ENCODE data around the gene KIAA1191. TPM values are rescaled to one million over a fixed set of nuclear protein-coding genes. Genes with fewer than 3 reads are reported as not detected.
A peak's percentile ranks its signal among the peaks of the same experiment; 100 is the strongest.
"Not testable (repeated sequence)": the region's sequence is repeated elsewhere in the genome, so short reads cannot be mapped to it uniquely, and the experiment has no call there.

KIAA1191 gene
- 10 to 100 TPM; 77.7 to 78.4 TPM for total RNA-seq
- 10 to 100 TPM; 57.2 to 78.0 TPM for polyA plus RNA-seq
- long read RNA-seq, donor 1, transcript KIAA1191-201 (9 exons, 2,991 nt): major isoform, 36 of 107 reads
- long read RNA-seq, donor 1, transcript KIAA1191-210 (8 exons, 1,243 nt): minor isoform, 7 of 107 reads
- long read RNA-seq, donor 1, partial matches to known transcripts: 9 of 107 reads
- long read RNA-seq, donor 1, other reads (novel, unspliced or antisense): 47 of 107 reads
- long read RNA-seq, donor 2, transcript KIAA1191-210 (8 exons, 1,243 nt): minor isoform, 5 of 45 reads
- long read RNA-seq, donor 2, transcript KIAA1191-201 (9 exons, 2,991 nt): major isoform, 22 of 45 reads
- long read RNA-seq, donor 2, partial matches to known transcripts: 3 of 45 reads
- long read RNA-seq, donor 2, other reads (novel, unspliced or antisense): 12 of 45 reads

- peak within 1 kb of the TSS; percentile 46 to 75 for H3K4me3 ChIP-seq (ENCODE audit: low read length in 2 of 2)
- WGBS, 2 donors: 1% methylated on average over 54 to 56 of the region's 56 CpGs
- no peaks in the 10 kb centered on the region for H3K36me3 ChIP-seq (ENCODE audit: control insufficient read depth in 1 of 2, insufficient read depth in 2 of 2, low read length in 1 of 2)
- H3K27me3 ChIP-seq (ENCODE audit: control insufficient read depth in 1 of 2, insufficient read depth in 2 of 2, low read length in 1 of 2): no peaks in the 10 kb centered on the region
- intact Hi-C loops (cut with DNase I): no loop called here
- no peaks in the 10 kb centered on the region for H3K9me3 ChIP-seq (ENCODE audit: control insufficient read depth, low read length)
- DNase-seq: peak; percentile 98
- peak; percentile 98 for ATAC-seq (ENCODE audit: low FRiP score)
- H3K4me1 ChIP-seq (ENCODE audit: control insufficient read depth in 1 of 2, insufficient read depth in 2 of 2, low read length in 2 of 2): peaks cover 0 to 5% of the 10 kb centered on the region in 2 donors
- peak within 1 kb of the TSS in 1 of 2 donors; percentile 0 for H3K27ac ChIP-seq (ENCODE audit: low read depth in 1 of 2, low read length in 2 of 2)
Measured at GRCh38 chr5:176361437-176362232, at the start of gene KIAA1191. Gene KIAA1191, minus strand, starts transcription at chr5:176361764. Its CDS starts 2,256 bp downstream, at chr5:176359508.

GRCh38 chr5:176410486-176411180 lies 49.1 kb upstream of the KIAA1191 start:
- H3K36me3 ChIP-seq (ENCODE audit: control insufficient read depth in 1 of 2, insufficient read depth in 2 of 2, low read length in 1 of 2): peaks cover 0 to 2% of the 10 kb centered on the region in 2 donors
- no peaks in the 10 kb centered on the region for H3K27me3 ChIP-seq (ENCODE audit: control insufficient read depth in 1 of 2, insufficient read depth in 2 of 2, low read length in 1 of 2)
- intact Hi-C loops (cut with DNase I): loop anchor here (10.0 kb wide), 3 partner anchors 124 to 244 kb away; partner anchors contain the start of genes RNF44 (in 2 of the 2) and TSPAN17 (in 1 of the 2)
- no peaks in the 10 kb centered on the region for H3K9me3 ChIP-seq (ENCODE audit: control insufficient read depth, low read length)
- no peaks in the 10 kb centered on the region for H3K4me1 ChIP-seq (ENCODE audit: control insufficient read depth in 1 of 2, insufficient read depth in 2 of 2, low read length in 2 of 2)
- ATAC-seq (ENCODE audit: low FRiP score): no peak
- 90 to 92% methylated on average over 5 of the region's 5 CpGs for WGBS, 2 donors
- DNase-seq: no peak
- H3K27ac ChIP-seq (ENCODE audit: low read depth in 1 of 2, low read length in 2 of 2): no peak overlapping the region
- no peak overlapping the region for H3K4me3 ChIP-seq (ENCODE audit: low read length in 2 of 2)

- H3K4me1 ChIP-seq (ENCODE audit: control insufficient read depth in 1 of 2, insufficient read depth in 2 of 2, low read length in 2 of 2): no peaks in the 10 kb centered on the region
- no peaks in the 10 kb centered on the region for H3K27me3 ChIP-seq (ENCODE audit: control insufficient read depth in 1 of 2, insufficient read depth in 2 of 2, low read length in 1 of 2)
- peaks cover 0 to 2% of the 10 kb centered on the region in 2 donors for H3K36me3 ChIP-seq (ENCODE audit: control insufficient read depth in 1 of 2, insufficient read depth in 2 of 2, low read length in 1 of 2)
- no peak overlapping the region for H3K27ac ChIP-seq (ENCODE audit: low read depth in 1 of 2, low read length in 2 of 2)
- DNase-seq (no peak), ATAC-seq (ENCODE audit: low FRiP score) (no peak)
- no peak overlapping the region for H3K4me3 ChIP-seq (ENCODE audit: low read length in 2 of 2)
- WGBS, 2 donors: 93 to 95% methylated on average over 4 of the region's 4 CpGs
- intact Hi-C loops (cut with DNase I): loop anchor here (10.0 kb wide), 3 partner anchors 125 to 245 kb away; partner anchors contain the start of genes RNF44 (in 2 of the 2) and TSPAN17 (in 1 of the 2)
- no peaks in the 10 kb centered on the region for H3K9me3 ChIP-seq (ENCODE audit: control insufficient read depth, low read length)
Measured at GRCh38 chr5:176409765-176410164, 48.2 kb upstream of the KIAA1191 start.

GRCh38 chr5:176408590-176408989 lies 47.0 kb upstream of the KIAA1191 start:
- H3K27me3 ChIP-seq (ENCODE audit: control insufficient read depth in 1 of 2, insufficient read depth in 2 of 2, low read length in 1 of 2): no peaks in the 10 kb centered on the region
- no peak overlapping the region for H3K27ac ChIP-seq (ENCODE audit: low read depth in 1 of 2, low read length in 2 of 2)
- WGBS, 2 donors: 88 to 89% methylated on average over 5 of the region's 5 CpGs
- intact Hi-C loops (cut with DNase I): no loop called here
- no peak for ATAC-seq (ENCODE audit: low FRiP score)
- peaks cover 0 to 2% of the 10 kb centered on the region in 2 donors for H3K36me3 ChIP-seq (ENCODE audit: control insufficient read depth in 1 of 2, insufficient read depth in 2 of 2, low read length in 1 of 2)
- H3K9me3 ChIP-seq (ENCODE audit: control insufficient read depth, low read length): no peaks in the 10 kb centered on the region
- no peaks in the 10 kb centered on the region for H3K4me1 ChIP-seq (ENCODE audit: control insufficient read depth in 1 of 2, insufficient read depth in 2 of 2, low read length in 2 of 2)
- DNase-seq: no peak
- no peak overlapping the region for H3K4me3 ChIP-seq (ENCODE audit: low read length in 2 of 2)

GRCh38 chr5:176408252-176408573 lies 46.6 kb upstream of the KIAA1191 start:
- 90 to 94% methylated on average over 10 of the region's 10 CpGs for WGBS, 2 donors
- intact Hi-C loops (cut with DNase I): not testable (repeated sequence)

GRCh38 chr5:176407456-176408251 lies 46.1 kb upstream of the KIAA1191 start:
- no peaks in the 10 kb centered on the region for H3K27me3 ChIP-seq (ENCODE audit: control insufficient read depth in 1 of 2, insufficient read depth in 2 of 2, low read length in 1 of 2)
- H3K4me1 ChIP-seq (ENCODE audit: control insufficient read depth in 1 of 2, insufficient read depth in 2 of 2, low read length in 2 of 2): no peaks in the 10 kb centered on the region
- WGBS, 2 donors: 87 to 91% methylated on average over 6 of the region's 6 CpGs
- no peak overlapping the region for H3K4me3 ChIP-seq (ENCODE audit: low read length in 2 of 2)
- intact Hi-C loops (cut with DNase I): no loop called here
- H3K27ac ChIP-seq (ENCODE audit: low read depth in 1 of 2, low read length in 2 of 2): no peak overlapping the region
- DNase-seq (no peak), ATAC-seq (ENCODE audit: low FRiP score) (no peak)
- no peaks in the 10 kb centered on the region for H3K9me3 ChIP-seq (ENCODE audit: control insufficient read depth, low read length)
- H3K36me3 ChIP-seq (ENCODE audit: control insufficient read depth in 1 of 2, insufficient read depth in 2 of 2, low read length in 1 of 2): peaks cover 0 to 2% of the 10 kb centered on the region in 2 donors

More at GRCh38 chr5:176408252-176408573, 46.6 kb upstream of the KIAA1191 start:
- H3K4me3 ChIP-seq (ENCODE audit: low read length in 2 of 2); H3K9me3 ChIP-seq (ENCODE audit: control insufficient read depth, low read length); H3K27me3 ChIP-seq (ENCODE audit: control insufficient read depth in 1 of 2, insufficient read depth in 2 of 2, low read length in 1 of 2); DNase-seq; H3K36me3 ChIP-seq (ENCODE audit: control insufficient read depth in 1 of 2, insufficient read depth in 2 of 2, low read length in 1 of 2); H3K4me1 ChIP-seq (ENCODE audit: control insufficient read depth in 1 of 2, insufficient read depth in 2 of 2, low read length in 2 of 2); H3K27ac ChIP-seq (ENCODE audit: low read depth in 1 of 2, low read length in 2 of 2); ATAC-seq (ENCODE audit: low FRiP score): not testable (repeated sequence)

GRCh38 chr5:176406436-176407052 lies 45.0 kb upstream of the KIAA1191 start:
- intact Hi-C loops (cut with DNase I): no loop called here
- H3K27me3 ChIP-seq (ENCODE audit: control insufficient read depth in 1 of 2, insufficient read depth in 2 of 2, low read length in 1 of 2): no peaks in the 10 kb centered on the region
- H3K27ac ChIP-seq (ENCODE audit: low read depth in 1 of 2, low read length in 2 of 2): no peak overlapping the region
- no peak overlapping the region for H3K4me3 ChIP-seq (ENCODE audit: low read length in 2 of 2)
- peaks cover 0 to 2% of the 10 kb centered on the region in 2 donors for H3K36me3 ChIP-seq (ENCODE audit: control insufficient read depth in 1 of 2, insufficient read depth in 2 of 2, low read length in 1 of 2)
- WGBS, 2 donors: 86 to 90% methylated on average over 9 of the region's 9 CpGs
- no peaks in the 10 kb centered on the region for H3K9me3 ChIP-seq (ENCODE audit: control insufficient read depth, low read length)
- ATAC-seq (ENCODE audit: low FRiP score): no peak
- no peak for DNase-seq
- no peaks in the 10 kb centered on the region for H3K4me1 ChIP-seq (ENCODE audit: control insufficient read depth in 1 of 2, insufficient read depth in 2 of 2, low read length in 2 of 2)

Data from aorta (tissue), 5 donors.